HepG2 (cell line): ENCODE measurements around the gene CD274.
A peak's percentile ranks its signal among the peaks of the same experiment; 100 is the strongest.

Experiments
- ATF7 ChIP-seq, 2 experiments: fragments of 450-650 bp in 1 of 2; sonication (generic) in 1 of 2; formaldehyde crosslinking in 1 of 2; IDR thresholded peaks; 2 replicates each; pipeline versions ENCODE4 v1.4.0 to v1.6.1; 2016 to 2020; ENCODE audit warnings: antibody characterized with exemption in 1 of 2, mild to moderate bottlenecking in 1 of 2, missing genetic modification reagents in 1 of 2
- CREM ChIP-seq, 2 experiments: sonication (generic) in 1 of 2; formaldehyde crosslinking in 1 of 2; IDR thresholded peaks; 2 replicates each; pipeline versions ENCODE4 v1.4.0 to v1.6.1; 2016 to 2020; ENCODE audit warnings: antibody characterized with exemption in 1 of 2, mild to moderate bottlenecking in 1 of 2, missing genetic modification reagents in 1 of 2
- CTCF ChIP-seq: sonication (generic); formaldehyde crosslinking; IDR thresholded peaks from 2 replicates; pipeline ENCODE4 v1.5.0; 2020; ENCODE audit warnings: mild to moderate bottlenecking, missing genetic modification reagents, moderate library complexity
- JUND ChIP-seq: sonication (generic); formaldehyde crosslinking; IDR thresholded peaks from 2 replicates; pipeline ENCODE4 v1.8.0; 2022; ENCODE audit warnings: mild to moderate bottlenecking, missing genetic modification reagents
- KDM5A ChIP-seq: fragments of 200-600 bp; sonication (generic); IDR thresholded peaks from 2 replicates; pipeline ENCODE4 v1.7.0; 2018; ENCODE audit warnings: antibody characterized with exemption, mild to moderate bottlenecking, low read length, borderline replicate concordance
- NFIC ChIP-seq: IDR thresholded peaks from 2 replicates; pipeline ENCODE4 v1.6.1; 2012; ENCODE audit warnings: mild to moderate bottlenecking, low read length, inconsistent platforms
- PHF8 ChIP-seq: sonication (generic); formaldehyde crosslinking; IDR thresholded peaks from 2 replicates; pipeline ENCODE4 v1.5.0; 2020; ENCODE audit warnings: missing genetic modification reagents
- POLR2A ChIP-seq, 2 experiments: IDR thresholded peaks; 2 replicates each; pipeline ENCODE4 v1.6.1; 2011; ENCODE audit warnings: low read depth in 2 of 2, low read length in 2 of 2, mild to moderate bottlenecking in 1 of 2, moderate library complexity in 1 of 2; ENCODE audit not compliant: insufficient read depth in 1 of 2
- SIN3A ChIP-seq: IDR thresholded peaks from 2 replicates; pipeline ENCODE4 v1.6.1; 2011; ENCODE audit warnings: low read depth, mild to moderate bottlenecking, control low read depth, low read length, borderline replicate concordance
- SMC3 ChIP-seq: IDR thresholded peaks from 2 replicates; pipeline ENCODE4 v1.6.1; 2011; ENCODE audit warnings: low read length, improper control_type of control experiment
- THAP7 ChIP-seq: sonication (generic); formaldehyde crosslinking; IDR thresholded peaks from 2 replicates; pipeline ENCODE4 v1.8.1; 2023; ENCODE audit warnings: mild to moderate bottlenecking, missing genetic modification reagents
- ZNF121 ChIP-seq: sonication (generic); formaldehyde crosslinking; IDR thresholded peaks from 2 replicates; pipeline ENCODE4 v1.5.0; 2020; ENCODE audit warnings: mild to moderate bottlenecking, missing genetic modification reagents
- ZNF530 ChIP-seq: sonication (generic); formaldehyde crosslinking; IDR thresholded peaks from 2 replicates; pipeline ENCODE4 v1.5.0; 2020; ENCODE audit warnings: low read depth, mild to moderate bottlenecking, missing genetic modification reagents
- TF ChIP-seq, protein P1 (sequence below): sonication (generic); formaldehyde crosslinking; IDR thresholded peaks from 2 replicates; pipeline ENCODE4 v1.4.0; 2020; ENCODE audit warnings: missing genetic modification reagents

DNA sequence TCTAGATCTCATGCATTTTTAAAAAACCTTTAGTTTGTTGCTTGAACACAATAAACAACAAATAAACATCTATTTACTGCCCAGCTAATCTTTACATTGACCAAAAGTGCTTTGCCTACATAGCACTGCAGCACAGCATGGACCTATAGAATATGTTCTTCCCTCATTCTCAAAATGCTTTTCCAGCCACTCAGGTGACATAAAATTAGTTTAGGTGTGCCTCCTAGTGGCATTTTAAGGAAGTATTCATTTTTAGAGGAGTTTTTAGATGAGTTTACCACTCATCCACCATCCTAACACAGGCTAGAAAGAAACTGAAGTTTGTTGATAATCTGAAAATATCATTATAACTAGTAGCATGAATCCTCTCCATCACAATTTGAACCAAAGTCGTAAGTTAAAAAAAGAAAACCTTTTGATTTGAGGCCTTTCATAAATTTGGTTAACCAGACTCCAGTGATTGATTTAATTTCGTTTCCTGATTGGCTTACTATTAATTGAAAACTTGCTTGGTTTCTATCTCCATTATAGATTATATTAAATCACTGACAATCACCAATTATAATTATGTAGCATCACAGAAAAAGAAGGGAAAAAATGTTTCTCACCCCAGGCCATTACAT lies 25.2 kb upstream of the CD274 start:
- no peak for TF ChIP-seq JUND (CRISPR knock-in tag)
- TF ChIP-seq KDM5A = no peak
- TF ChIP-seq, protein P1, sequence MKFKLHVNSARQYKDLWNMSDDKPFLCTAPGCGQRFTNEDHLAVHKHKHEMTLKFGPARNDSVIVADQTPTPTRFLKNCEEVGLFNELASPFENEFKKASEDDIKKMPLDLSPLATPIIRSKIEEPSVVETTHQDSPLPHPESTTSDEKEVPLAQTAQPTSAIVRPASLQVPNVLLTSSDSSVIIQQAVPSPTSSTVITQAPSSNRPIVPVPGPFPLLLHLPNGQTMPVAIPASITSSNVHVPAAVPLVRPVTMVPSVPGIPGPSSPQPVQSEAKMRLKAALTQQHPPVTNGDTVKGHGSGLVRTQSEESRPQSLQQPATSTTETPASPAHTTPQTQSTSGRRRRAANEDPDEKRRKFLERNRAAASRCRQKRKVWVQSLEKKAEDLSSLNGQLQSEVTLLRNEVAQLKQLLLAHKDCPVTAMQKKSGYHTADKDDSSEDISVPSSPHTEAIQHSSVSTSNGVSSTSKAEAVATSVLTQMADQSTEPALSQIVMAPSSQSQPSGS (CRISPR knock-in tag) = no peak
- peak; percentile 38; the same call in 1 of the 2 replicates for TF ChIP-seq SMC3
- no peak for TF ChIP-seq THAP7 (CRISPR knock-in tag)
- TF ChIP-seq PHF8 = no peak
- no peak for TF ChIP-seq ATF7 (IDR thresholded peaks at IDR 0.05)
- TF ChIP-seq ATF7 (CRISPR knock-in tag; IDR thresholded peaks at IDR 0.05) = no peak
- no peak for TF ChIP-seq NFIC
- peak; percentile 60 for TF ChIP-seq CTCF (CRISPR knock-in tag)
- no peak for TF ChIP-seq ZNF121 (CRISPR knock-in tag)
- no peak for TF ChIP-seq POLR2A (IDR thresholded peaks at IDR 0.05; ENCODE audit: insufficient read depth in 1 of 2, low read depth in 2 of 2, low read length in 2 of 2)
- TF ChIP-seq CREM (IDR thresholded peaks at IDR 0.05) = no peak
- TF ChIP-seq CREM (CRISPR knock-in tag; IDR thresholded peaks at IDR 0.05) = no peak
- TF ChIP-seq ZNF530 (CRISPR knock-in tag) = no peak
- no peak for TF ChIP-seq SIN3A
